PFSK-1 (cell line): Measurements from ENCODE around the gene ULK4.

Experiments
- FOXP2 ChIP-seq: optimal IDR thresholded peaks from 2 replicates; pipeline ENCODE3; 2011; ENCODE audit warnings: borderline replicate concordance, control low read depth, inconsistent platforms; ENCODE audit not compliant: insufficient read depth; ENCODE audit errors: extremely low read length, extremely low read depth
- POLR2AphosphoS5 ChIP-seq: IDR thresholded peaks from 2 replicates; pipeline ENCODE4 v1.6.1; 2012; ENCODE audit warnings: low read depth, mild to moderate bottlenecking, control low read depth, low read length, moderate library complexity
- SIN3A ChIP-seq: IDR thresholded peaks from 2 replicates; pipeline ENCODE4 v1.6.1; 2012; ENCODE audit warnings: mild to moderate bottlenecking, low read length, moderate library complexity, borderline replicate concordance; ENCODE audit not compliant: insufficient read depth
- TAF1 ChIP-seq: IDR thresholded peaks from 2 replicates; pipeline ENCODE4 v1.6.1; 2012; ENCODE audit warnings: low read length, control low read depth, borderline replicate concordance; ENCODE audit not compliant: insufficient read depth
- TF ChIP-seq, protein P1 (sequence below), 2 experiments: IDR thresholded peaks; 2 replicates each; pipeline versions ENCODE4 v1.6.1 to v1.8.0; 2011 to 2012; ENCODE audit warnings: low read depth in 2 of 2, low read length in 2 of 2, control low read depth in 1 of 2, inconsistent platforms in 1 of 2, mild to moderate bottlenecking in 1 of 2, moderate library complexity in 1 of 2; ENCODE audit not compliant: insufficient read depth in 1 of 2

The ULK4 gene

DNA sequence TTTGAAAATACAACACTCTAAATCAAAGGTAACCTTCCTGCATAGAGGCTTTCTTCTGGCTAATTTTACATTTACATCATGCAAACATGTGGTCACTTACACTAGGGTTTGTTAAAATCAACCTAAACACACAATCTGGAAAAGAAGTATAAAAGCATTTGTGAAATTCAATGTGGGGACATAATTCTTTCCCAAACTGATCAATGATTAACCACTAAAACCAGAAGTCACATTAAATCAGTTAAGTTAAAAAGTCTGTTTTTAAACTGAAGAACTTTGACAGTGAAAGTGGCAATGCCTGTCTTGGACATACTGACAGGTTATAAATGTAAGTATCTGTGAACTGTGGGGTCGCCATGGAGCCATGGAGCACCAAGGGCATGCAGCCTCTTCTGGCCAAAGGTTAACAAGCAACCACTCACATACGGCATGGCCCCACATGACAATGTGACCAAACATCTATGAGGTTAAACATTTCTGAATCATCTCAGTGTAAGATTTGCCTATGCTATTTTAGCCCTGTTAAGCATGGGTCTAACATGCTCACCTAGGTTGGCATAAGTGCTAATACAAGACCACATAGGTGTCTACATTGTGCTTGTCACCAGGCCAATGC lies 484.4 kb downstream of the ULK4 start:
- TF ChIP-seq, protein P1, sequence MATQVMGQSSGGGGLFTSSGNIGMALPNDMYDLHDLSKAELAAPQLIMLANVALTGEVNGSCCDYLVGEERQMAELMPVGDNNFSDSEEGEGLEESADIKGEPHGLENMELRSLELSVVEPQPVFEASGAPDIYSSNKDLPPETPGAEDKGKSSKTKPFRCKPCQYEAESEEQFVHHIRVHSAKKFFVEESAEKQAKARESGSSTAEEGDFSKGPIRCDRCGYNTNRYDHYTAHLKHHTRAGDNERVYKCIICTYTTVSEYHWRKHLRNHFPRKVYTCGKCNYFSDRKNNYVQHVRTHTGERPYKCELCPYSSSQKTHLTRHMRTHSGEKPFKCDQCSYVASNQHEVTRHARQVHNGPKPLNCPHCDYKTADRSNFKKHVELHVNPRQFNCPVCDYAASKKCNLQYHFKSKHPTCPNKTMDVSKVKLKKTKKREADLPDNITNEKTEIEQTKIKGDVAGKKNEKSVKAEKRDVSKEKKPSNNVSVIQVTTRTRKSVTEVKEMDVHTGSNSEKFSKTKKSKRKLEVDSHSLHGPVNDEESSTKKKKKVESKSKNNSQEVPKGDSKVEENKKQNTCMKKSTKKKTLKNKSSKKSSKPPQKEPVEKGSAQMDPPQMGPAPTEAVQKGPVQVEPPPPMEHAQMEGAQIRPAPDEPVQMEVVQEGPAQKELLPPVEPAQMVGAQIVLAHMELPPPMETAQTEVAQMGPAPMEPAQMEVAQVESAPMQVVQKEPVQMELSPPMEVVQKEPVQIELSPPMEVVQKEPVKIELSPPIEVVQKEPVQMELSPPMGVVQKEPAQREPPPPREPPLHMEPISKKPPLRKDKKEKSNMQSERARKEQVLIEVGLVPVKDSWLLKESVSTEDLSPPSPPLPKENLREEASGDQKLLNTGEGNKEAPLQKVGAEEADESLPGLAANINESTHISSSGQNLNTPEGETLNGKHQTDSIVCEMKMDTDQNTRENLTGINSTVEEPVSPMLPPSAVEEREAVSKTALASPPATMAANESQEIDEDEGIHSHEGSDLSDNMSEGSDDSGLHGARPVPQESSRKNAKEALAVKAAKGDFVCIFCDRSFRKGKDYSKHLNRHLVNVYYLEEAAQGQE (IDR thresholded peaks at IDR 0.05; ENCODE audit: insufficient read depth in 1 of 2, low read depth in 2 of 2, low read length in 2 of 2): no peak
- TF ChIP-seq POLR2AphosphoS5 (no peak), SIN3A (no peak), TAF1 (no peak), FOXP2 (no peak)

DNA sequence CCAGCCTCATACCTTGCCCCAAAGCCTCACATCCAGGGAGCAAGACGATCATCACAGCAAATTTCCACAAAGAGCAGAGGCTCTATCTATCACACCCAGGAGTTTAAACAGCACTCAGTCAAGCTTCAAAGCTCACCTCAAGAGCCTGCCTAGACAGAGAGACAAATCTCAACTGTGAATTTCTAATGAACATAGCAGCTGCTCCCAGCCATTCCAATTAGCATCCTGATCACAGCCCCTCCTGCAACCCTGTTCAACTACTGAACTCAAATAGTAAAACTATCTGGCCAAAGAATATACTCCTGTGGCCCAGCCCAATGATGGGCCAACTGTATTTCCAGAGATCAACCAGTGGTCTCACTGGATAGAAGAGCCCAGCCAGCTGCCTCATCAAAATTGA lies 492.8 kb downstream of the ULK4 start:
- TF ChIP-seq, protein P1 (IDR thresholded peaks at IDR 0.05; ENCODE audit: insufficient read depth in 1 of 2, low read depth in 2 of 2, low read length in 2 of 2): no peak
- TF ChIP-seq TAF1: no peak
- no peak for TF ChIP-seq SIN3A
- TF ChIP-seq FOXP2: no peak
- TF ChIP-seq POLR2AphosphoS5: no peak

DNA sequence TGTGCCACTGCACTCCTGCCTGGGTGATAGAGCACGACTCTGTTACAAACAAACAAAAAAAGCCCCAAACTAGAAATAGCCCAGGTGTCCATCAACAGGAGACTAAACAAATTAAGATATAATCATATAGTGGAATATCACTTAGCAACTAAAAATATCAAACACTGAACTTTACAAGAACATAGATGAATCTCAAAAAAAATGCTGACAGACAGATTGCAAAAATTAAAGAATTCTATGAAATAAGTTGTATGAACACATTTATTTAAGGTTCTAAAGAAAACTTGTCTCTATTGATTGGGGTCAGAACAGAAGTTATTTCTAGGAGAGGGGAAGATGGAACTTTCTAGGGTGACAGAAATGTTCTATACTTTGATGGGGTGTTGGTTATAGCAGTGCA lies 494.4 kb downstream of the ULK4 start:
- TF ChIP-seq SIN3A (no peak), FOXP2 (no peak), POLR2AphosphoS5 (no peak), TAF1 (no peak)
- TF ChIP-seq, protein P1 (IDR thresholded peaks at IDR 0.05; ENCODE audit: insufficient read depth in 1 of 2, low read depth in 2 of 2, low read length in 2 of 2): no peak

DNA sequence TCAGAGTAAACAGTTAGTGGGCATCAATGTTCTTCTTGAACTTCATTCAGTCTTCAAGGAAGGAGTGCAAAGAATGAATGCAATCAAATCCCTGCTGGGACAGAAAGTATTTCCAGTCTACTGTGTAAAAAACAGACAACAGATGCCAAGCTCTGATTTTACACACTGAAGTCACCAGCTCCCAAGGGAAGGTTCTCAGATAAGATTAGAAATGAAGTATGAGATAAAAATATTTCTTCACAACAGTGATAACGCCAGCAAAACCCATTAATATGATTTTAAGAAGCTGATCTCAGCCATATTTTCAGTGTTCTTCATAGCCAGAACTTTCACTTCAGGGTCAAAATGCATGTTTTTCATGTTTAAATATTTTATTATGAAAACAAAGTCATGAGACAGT lies 497.0 kb downstream of the ULK4 start:
- no peak for TF ChIP-seq FOXP2
- no peak for TF ChIP-seq TAF1
- TF ChIP-seq, protein P1 (IDR thresholded peaks at IDR 0.05; ENCODE audit: insufficient read depth in 1 of 2, low read depth in 2 of 2, low read length in 2 of 2): no peak
- no peak for TF ChIP-seq POLR2AphosphoS5
- TF ChIP-seq SIN3A: no peak

DNA sequence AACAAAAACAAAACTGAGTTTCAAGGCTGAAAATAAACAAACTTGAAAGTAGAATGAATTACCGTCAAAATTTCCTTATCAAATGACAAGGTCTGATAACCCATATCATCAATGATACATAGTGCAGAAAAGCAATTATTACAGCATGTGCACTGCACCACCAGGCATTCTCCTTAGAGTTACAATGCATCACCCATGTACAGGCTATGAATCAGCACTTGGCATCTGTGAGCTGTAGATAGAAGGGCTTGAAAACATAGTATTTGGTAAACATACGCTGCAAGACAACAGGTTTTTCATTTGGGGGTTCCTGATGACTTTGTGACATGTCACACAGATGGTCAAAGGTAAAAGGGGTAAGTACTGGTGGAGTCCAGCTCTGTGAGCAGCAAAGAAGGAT lies 497.5 kb downstream of the ULK4 start:
- TF ChIP-seq SIN3A (no peak), TAF1 (no peak), FOXP2 (no peak), POLR2AphosphoS5 (no peak)
- TF ChIP-seq, protein P1 (IDR thresholded peaks at IDR 0.05; ENCODE audit: insufficient read depth in 1 of 2, low read depth in 2 of 2, low read length in 2 of 2): no peak
